Astrocyte (in vitro differentiated cells and primary cell): ENCODE results near the gene MX2.

ENCODE experiments used
- CTCF ChIP-seq: IDR thresholded peaks from 2 replicates; pipeline ENCODE4 v1.5.1; 2011; ENCODE audit warnings: low read depth, mild to moderate bottlenecking, inconsistent platforms, low read length, moderate library complexity; ENCODE audit not compliant: insufficient read depth
- EZH2 ChIP-seq: IDR thresholded peaks from 2 replicates; pipeline ENCODE4 v1.6.1; 2012; ENCODE audit warnings: mild to moderate bottlenecking, low read length, inconsistent platforms; ENCODE audit not compliant: insufficient read depth

DNA sequence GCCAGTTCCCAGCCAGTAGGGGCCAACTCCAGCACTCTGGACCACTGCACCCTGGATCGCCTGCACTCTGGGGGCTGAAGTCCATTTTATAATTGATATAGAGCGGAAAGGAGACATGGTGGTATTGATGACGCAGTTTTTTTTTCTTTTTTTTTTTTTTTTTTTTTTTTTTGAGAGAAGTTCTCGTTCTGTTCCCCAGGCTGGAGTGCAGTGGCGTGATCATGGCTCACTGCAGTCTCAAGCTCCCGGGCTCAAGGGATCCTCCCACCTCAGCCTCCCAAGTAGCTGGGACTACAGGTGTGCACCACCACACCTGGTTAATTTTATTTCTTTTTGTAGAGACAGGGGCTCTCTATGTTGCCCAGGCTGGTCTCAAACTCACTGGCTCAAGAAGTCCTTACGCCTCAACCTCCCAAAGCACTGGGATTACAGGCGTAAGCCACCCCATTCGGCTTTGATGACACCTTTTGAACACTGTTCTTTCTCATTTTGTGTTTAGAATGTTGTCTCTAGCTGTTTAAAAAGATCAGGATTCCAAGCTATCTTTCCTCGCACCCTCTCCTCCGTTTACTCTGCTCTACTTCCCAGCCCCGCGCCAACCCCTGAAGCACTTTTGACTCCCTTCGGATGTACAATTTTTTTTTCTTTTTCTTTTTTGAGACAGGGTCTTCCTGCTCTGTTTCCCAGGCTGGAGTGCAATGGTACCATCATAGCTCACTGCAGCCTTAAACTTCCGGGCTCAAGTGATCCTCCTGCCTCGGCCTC lies 960 bp downstream of the MX2 start:
- TF ChIP-seq EZH2 (no peak), CTCF (no peak)
